ENCODE measurements around the gene CYP19A1.

CYP19A1 gene

DNA sequence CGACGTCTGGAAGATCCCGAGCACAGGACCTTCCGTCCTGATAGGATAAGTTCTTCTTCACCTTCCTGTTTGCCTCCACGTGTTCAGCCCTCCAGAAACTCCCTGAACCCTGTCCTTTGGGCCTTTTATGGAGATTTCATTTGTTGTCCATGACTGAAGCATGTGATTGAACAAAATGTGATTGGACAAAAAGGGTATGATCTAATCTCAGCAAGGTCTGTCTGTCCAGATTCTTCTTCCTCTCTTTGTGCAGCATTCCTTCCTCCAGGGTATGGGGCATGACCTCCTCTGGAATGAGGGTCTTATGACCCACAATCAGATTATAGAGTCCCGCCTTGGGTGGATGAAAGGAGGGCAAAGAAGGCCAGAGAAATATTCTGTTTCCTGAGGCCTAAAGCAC lies at the start of gene CYP19A1:
Gene CYP19A1, minus strand, starts transcription at position 101 of the 400 bp plus-strand sequence. CDS start 95,684 bp downstream, outside the sequence.
- TF ChIP-seq, protein P1, sequence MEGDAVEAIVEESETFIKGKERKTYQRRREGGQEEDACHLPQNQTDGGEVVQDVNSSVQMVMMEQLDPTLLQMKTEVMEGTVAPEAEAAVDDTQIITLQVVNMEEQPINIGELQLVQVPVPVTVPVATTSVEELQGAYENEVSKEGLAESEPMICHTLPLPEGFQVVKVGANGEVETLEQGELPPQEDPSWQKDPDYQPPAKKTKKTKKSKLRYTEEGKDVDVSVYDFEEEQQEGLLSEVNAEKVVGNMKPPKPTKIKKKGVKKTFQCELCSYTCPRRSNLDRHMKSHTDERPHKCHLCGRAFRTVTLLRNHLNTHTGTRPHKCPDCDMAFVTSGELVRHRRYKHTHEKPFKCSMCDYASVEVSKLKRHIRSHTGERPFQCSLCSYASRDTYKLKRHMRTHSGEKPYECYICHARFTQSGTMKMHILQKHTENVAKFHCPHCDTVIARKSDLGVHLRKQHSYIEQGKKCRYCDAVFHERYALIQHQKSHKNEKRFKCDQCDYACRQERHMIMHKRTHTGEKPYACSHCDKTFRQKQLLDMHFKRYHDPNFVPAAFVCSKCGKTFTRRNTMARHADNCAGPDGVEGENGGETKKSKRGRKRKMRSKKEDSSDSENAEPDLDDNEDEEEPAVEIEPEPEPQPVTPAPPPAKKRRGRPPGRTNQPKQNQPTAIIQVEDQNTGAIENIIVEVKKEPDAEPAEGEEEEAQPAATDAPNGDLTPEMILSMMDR (conservative IDR thresholded peaks at IDR 0.05; ENCODE audit: low read depth, low read length) = no peak
- no peak for DNase-seq (ENCODE audit: low read depth)
- H3K4me3 ChIP-seq (ENCODE audit: low read depth, low read length) = no peak within 1 kb of the TSS

DNA sequence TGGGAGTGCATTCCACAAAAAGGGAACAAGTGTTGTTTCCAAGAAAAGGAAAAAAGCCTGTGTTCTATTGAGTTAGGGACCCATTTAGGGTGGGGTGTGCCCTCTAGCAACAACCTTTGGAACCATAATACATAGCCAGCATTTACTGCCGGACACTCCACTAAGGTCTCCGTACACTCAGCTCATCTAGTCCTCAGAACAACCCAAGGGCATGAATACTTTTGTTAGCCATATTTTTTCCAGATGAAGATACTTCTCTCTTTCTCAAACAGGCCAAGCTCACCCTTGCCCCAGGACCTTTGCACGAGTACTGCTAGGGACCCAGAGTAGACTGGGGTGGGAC lies 49.3 kb upstream of the CYP19A1 start:
- H3K4me3 ChIP-seq (ENCODE audit: low read depth, low read length) = no peak overlapping the region
- TF ChIP-seq, protein P1 (conservative IDR thresholded peaks at IDR 0.05; ENCODE audit: low read depth, low read length) = no peak
- no peak for DNase-seq (ENCODE audit: low read depth)

DNA sequence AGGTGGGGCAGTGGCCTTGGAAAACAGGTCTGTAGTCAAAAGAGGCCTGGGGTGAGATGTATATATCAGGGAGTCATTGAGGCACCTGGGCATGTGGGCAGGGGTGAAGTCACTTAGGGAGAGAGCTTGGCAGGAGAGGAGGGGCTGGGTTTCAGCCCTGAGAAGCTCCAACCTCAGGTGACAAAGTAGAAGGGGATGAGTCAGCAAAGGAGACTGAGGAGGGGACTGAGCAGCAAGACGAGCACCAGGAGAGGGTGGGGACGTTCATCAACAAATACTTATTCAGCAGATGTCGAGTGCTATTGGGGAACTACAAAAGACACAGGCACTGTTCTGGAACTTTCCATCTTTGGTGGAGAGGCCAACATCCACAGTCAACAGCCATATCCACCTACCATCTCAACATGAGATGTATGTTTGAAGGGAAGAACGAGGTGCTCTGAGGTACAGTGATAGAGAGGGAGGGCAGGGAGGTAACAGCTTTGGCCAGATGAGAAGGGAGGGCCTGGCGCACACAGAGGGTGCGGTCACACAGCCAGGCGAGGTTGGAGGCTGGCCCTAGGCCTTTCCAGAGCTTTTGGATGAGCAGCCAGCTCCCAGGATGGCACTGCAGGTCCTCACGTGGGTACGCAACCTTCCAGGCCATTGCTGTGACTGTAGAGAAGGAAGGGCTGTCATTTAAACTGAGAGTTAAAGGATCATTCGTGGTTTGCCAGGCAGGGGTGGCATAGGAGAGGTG lies 48.7 kb upstream of the CYP19A1 start:
- DNase-seq (ENCODE audit: low read depth) = no peak
- TF ChIP-seq, protein P1 (conservative IDR thresholded peaks at IDR 0.05; ENCODE audit: low read depth, low read length) = no peak

DNA sequence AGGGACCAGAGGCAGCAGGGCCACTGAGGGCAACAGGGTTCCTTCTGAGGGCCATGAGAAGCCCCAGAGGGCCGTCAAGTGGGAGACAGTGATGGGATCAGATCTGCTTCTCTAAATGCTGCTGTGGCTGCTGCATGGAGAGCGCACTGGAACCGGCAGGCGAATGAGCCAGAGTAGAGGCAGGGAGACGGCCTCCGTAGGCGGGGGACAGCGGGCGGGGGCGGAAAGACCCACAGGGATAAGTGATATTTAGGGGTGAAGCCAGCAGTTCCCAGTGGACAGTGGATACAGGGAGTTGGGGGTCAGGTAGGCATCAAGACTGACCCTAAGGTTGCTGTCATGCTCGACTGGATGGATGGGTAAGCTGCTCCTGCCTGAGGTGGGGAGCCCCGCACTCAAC lies 48.1 kb upstream of the CYP19A1 start:
- no peak for DNase-seq (ENCODE audit: low read depth)
- TF ChIP-seq, protein P1 (conservative IDR thresholded peaks at IDR 0.05; ENCODE audit: low read depth, low read length) = no peak
- no peak overlapping the region for H3K4me3 ChIP-seq (ENCODE audit: low read depth, low read length)

More for the DNA sequence above, 48.7 kb upstream of the CYP19A1 start:
- H3K4me3 ChIP-seq (ENCODE audit: low read depth, low read length) = no peak overlapping the region

DNA sequence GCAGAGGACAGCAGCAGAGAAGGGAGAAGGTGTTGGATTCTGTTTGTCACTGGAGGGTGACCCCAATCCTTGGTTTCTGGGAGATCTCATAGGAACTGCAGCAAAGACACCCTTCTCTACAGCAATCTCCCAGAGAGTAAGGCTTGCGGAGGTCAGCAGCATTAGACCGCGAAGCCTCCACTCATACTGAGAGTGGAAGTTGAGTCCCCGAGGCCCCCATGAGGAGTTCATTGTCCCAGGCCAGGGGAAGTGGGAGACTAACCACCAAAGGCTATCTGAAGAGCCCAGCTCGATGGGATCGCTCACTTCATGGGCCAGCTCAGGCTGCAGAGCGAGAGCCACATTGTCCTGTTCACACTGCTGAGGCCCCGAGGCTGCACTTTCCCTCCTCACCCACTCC lies 47.6 kb upstream of the CYP19A1 start:
- no peak for DNase-seq (ENCODE audit: low read depth)
- H3K4me3 ChIP-seq (ENCODE audit: low read depth, low read length) = no peak overlapping the region
- TF ChIP-seq, protein P1 (conservative IDR thresholded peaks at IDR 0.05; ENCODE audit: low read depth, low read length) = no peak

DNA sequence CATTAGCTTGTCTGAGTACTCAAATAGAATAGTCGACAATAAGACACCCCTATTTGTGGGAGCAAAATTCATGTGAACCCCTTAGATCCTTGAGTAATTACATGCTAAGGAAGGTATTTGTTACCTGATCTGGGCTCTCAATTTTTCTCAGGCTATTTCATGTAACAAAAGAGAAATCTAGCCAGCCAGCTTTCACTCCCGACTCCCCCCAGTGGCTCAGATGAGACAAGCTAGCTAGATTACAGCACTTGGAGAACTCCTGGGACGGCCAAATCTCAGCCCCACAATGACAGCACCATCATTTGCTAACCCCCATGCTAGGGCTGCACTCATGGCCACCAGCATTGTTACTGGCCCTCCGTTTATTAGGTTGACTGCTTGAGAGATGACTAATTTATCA lies 44.4 kb upstream of the CYP19A1 start:
- TF ChIP-seq, protein P1 (conservative IDR thresholded peaks at IDR 0.05; ENCODE audit: low read depth, low read length) = peak; percentile 92
- H3K4me3 ChIP-seq (ENCODE audit: low read depth, low read length) = no peak overlapping the region
- peak; percentile 77 for DNase-seq (ENCODE audit: low read depth)
